ENCODE measurements around the gene CLNK. TPM values are rescaled to one million over a fixed set of nuclear protein-coding genes. Genes with fewer than 3 reads are reported as not detected.
"Not testable (repeated sequence)": the region's sequence is repeated elsewhere in the genome, so short reads cannot be mapped to it uniquely, and the experiment has no call there.

Gene CLNK
- polyA plus RNA-seq, 3 donors, result 0.61 to 1.4 (median 0.95) TPM

DNA sequence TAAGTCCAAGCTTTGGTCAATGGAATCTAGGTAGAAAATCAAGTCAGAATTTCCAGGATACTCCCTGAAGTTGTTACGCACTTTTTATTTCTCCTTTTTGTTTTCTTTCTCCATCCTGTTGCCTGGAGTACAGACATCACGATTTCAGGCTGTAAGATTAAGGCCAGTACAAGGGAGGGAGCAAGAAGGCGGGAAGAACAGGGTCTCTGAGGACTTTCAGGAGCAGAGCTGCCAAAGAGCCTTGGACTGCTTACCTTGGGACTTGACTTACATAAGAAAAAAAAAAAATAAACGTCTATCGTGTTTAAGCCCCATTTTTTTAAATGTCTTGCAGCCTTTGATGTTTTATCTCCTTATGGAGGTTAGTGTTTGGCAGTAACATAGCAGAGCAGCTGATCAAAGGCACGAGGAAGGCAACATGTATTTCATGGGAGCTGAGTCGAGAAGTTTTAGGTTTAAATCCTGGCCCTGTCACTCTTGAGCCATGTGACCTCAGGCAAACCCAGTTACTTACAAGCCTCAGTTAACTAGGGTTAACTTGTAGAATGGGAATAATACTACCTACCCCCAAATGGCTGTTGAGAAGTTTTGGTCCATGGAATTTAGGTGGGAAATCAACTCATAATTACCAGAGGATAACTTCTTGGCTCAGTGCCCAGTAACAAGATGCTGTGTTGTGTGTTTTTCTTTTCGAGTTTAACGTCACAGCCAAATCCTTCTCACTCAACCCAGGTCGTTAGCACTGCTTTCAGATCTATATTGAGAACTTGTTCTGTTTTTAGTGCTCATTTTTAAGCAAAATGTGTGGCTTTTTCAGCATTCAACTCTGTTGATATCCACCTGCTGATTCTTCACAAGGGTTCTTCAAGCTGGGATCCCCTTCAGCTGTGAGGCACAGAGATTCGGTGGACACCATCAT, 106.8 kb downstream of the CLNK start:
- DNase-seq, result no peak

DNA sequence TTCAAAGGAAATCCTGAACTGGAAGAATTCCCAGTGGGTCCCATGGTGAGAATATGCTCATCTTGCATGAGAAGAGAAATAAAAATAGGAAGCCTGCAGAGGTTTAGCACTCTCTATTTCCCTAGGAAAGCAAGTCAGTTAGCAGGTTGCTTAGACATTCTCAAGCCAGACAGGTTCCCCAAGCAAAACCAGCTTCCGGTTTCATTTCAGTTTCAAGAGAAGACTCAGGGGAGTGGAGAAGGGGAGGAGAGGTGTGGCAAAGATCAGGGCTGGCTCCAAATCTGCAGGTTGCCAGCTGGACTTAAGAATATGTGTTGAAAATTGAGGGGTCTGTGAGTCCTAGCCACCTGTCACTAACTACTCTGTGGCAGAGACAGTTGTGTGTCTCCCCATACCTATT, 107.5 kb downstream of the CLNK start:
- no peak for DNase-seq

DNA sequence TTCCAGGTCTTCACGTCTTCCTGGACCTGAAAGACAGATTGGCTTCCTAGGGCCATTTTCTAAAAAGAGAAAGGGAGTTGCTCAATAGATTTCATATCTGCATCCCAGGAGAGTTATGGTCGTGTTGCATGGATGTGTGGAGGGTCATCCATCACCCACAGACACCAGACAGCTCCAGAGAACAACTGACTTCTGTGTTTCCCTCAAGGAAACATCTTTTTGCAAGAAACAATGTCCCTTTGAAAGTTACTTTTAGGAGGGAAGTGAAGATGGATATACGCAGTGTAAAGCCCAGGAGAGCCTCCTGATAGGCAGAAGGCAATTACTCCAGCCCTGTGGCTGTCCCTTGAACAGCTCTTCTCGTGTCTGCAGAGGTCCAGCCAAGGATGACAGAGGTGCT, 108.3 kb downstream of the CLNK start:
- DNase-seq, result no peak

DNA sequence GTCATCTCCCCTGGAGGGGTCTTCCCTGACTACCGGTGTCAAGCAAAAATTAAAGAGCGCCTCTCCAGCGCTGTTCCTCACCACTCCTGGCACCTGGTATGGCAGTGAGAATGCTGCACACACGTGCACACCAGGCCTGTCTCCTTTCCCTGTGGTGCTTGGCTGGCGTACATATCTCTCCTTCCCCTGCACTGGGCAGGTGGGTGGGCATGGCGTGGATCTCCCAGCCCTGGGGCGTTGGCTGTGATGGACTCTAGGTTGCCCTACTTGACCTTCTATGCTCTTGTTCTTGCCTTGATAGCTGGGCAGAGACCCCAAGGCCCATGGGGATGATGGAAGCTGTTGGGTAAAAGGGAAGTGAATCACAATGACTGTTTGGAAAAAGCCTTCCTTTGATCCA, 109.2 kb downstream of the CLNK start:
- DNase-seq, result no peak

DNA sequence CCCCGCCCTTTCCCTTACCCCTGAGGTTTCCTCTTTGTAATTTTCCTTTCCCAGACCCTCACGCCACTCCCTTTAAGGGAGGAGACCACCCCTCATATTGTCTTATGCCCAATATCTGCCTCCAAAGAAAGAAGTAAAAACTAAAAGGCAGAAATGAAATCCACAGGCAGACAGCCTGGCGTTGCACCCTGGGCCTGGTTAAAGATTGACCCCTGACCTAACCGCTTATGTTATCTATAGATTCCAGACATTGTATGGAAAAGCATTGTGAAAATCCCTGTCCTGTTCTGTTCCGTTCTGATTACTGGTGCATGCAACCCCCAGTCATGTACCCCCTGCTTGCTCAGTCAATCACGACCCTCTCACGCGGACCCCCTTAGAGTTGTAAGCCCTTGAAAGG, 110.0 kb downstream of the CLNK start:
- not testable (repeated sequence) for DNase-seq

DNA sequence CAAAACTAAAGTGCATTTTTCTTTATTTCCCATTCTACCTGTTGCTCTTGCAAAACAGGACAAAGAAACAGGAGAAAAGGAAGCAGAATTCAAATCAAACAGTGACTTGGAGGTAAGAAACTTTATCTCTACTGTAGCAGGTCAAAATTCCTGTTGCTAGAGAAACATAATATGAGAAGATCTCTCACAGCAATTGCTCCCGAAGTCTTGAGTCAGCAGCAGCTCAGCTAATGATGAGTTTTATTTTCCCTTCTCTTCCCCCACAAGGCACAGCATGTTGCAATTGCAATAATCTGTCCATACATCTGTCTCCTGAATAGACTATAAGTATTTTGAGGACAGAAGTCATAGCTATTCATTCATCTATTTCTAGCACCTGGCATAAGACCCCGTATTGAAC, 112.7 kb downstream of the CLNK start:
- no peak for DNase-seq

DNA sequence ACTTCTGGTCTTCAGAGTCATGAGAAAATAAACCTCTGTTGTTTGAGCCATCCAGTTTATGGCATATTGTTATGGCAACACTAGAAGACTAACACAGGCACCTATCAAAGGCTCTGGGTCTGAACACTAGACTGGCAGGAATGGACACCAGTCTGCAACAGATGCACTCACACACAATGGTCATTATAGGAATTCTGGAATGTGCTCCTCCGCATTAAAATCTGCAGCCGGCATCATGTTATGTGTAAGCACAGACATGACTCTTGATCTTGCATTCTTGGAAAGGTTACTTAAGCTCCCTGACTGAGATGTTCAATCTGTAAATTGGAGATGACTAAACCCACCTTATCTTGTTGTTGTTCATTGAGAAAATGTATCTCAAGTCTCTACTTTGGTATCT, 115.1 kb downstream of the CLNK start:
- DNase-seq, result no peak

DNA sequence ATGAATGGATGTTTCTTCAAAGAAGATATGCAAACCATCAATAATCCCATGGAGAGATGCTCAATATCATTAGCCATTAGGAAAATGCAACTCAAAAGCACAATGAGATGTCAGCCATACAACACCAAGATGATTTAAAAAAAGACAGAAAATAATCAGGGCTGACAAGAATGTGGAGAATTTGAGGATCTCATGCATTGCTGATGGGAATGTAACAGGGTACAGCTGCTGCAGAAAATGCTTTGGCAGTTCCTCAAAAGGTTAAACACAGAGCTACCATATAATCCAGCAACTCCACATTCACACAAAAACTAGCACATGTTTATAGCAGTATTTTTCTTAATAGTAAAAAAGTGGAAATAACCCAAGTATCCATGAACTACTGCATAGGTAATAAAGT, 116.8 kb downstream of the CLNK start:
- DNase-seq, result no peak

DNA sequence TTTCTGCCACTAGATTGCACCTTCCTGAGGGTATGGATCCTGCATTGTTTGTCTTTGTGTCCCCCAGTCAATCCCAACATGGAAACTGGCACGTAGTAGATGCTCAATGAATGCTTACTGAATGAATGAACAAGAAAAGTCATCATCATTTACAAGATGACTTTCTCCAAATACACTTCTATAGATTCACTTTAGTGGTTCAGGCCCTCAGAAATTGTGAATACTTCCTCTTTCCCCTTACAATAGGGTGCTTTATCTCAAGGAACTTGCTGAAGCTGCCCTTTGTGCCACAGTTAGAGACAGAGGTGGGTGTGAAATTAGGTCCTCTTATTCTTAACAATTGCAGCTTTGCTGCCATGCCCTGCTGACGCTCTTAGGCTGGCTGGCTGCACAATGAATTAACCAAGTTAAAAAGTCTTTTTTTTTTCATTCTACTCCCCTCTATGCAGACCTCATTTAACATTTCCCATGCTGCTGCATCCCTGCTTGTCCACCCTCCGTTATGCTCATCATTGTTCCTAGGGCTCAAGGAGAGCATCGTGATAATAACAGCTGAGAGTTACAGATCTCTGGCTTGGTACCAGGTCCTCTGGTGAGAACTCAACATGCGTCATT, 119.3 kb downstream of the CLNK start:
- DNase-seq, result no peak

DNA sequence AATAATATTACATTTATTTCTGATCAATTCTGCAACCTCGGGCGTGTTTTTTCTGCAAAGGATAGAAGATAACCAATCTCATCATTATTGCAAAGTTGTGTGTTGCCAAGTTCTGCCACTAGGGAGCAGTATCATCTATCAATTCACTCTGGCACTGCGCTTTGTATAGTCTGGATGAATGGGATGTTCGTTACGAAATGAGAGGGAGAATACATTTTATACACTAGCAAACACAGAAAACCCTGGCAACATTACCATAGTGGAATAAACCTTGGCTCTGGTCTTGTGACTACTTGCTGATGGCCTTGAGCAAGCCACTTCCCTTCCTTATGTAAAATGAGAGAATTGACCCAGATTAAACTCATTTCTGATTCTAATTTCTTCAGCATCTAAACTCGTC, 129.9 kb downstream of the CLNK start:
- DNase-seq, result peak; percentile 48

DNA sequence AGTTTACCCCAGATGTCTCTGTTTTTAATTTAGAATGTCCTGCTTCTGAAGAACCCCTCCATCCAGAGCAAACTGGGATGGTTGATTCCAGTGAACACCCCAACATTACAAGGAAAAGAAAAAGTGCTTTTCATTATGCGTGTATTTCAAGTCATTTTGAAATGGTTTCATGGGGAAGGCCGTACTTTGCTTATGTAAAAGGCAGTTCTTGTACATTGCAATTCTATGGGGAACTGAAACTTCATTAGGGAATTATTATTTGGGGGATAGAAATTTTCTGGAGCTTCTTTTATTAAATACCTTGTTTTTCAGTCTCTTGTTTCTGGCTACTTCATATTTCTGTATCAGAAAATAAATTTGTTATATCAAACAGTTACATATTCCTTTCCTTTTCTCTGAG, 130.4 kb downstream of the CLNK start:
- no peak for DNase-seq

DNA sequence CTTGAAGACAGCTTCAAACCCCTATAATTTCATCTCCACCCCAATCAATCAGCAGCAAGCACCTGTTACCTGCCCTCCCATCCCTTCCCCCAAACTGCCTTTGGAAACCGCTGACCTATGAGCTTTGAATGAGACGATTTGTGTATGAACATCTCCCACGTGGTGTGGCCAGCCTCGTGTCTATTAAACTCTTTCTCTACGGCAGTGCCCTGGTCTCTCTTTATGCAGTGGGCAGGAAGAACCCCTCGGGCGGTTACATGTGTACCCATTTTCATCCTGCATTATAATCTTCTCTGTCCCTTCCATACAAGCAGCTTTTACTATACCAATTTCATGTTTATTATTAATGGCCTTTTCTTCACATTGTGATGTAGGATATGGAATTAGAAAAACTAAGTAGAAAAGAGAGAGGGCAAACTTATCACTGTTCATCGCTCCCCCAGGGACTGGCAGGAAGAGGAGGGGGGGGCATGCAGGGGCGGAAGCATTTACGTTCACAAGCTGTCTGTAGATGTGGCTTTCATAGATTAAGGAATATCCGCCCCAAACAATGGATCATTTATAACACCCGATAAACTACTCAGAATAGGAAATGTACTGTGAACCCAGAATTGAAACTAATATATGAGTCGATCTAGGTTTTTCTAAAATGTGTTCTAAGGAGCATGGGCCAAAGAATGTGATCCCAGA, 131.8 kb downstream of the CLNK start:
- no peak for DNase-seq

DNA sequence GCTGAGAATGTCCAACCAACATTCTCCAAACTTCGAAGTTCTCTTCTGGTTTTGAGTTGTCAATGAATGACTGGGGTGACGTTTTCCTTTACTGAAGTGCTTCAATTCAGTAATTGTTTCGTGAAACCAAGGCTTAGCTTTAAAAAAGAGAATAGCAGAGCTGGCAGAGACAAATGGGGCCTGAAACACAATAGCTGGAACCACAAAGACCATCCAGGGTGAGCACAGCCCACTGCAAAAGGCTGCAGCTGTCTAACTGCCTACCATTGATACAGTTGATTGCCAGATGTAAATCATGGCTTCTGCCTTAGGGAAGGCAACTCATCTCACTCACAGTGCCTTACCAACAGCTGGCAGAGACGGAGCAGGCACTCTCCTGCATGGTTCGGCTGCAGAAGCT, 148.7 kb downstream of the CLNK start:
- DNase-seq, result no peak

DNA sequence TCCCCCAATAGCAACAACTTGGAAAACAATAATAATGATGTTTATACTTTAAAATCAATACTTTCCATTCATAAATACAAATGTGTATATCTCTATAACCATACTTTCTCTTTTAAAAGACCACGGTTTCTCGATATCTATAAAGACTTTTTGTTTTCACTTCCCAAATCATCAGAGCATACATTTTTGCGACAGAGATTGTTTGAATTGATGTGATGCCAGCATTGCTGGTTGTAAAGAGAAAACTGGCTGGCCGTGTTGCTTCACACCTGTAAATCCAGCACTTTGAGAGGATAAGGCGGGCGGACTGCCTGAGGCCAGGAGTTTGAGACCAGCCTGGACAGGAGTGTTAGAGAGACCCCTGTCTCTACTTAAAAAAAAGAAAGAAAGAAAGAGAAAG, 149.7 kb downstream of the CLNK start:
- DNase-seq, result no peak

DNA sequence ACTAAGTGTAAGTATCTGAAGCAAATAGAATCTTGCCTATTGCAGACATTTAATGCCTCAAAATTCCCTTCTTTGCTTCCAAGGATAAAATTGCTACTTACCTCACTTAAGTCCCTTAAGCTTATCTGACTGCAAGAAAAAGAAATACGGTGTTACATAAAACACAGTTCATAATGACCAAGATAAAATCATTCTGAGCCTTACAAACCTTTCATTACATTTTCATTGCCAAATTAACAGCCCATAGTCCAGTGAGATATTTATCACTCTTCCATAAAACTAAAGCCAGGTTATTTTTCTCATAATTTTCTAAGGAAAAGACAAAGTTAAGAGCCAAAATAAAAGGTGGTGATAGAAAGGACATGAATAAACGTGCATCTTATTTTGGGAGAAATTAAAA, 152.4 kb downstream of the CLNK start:
- no peak for DNase-seq

DNA sequence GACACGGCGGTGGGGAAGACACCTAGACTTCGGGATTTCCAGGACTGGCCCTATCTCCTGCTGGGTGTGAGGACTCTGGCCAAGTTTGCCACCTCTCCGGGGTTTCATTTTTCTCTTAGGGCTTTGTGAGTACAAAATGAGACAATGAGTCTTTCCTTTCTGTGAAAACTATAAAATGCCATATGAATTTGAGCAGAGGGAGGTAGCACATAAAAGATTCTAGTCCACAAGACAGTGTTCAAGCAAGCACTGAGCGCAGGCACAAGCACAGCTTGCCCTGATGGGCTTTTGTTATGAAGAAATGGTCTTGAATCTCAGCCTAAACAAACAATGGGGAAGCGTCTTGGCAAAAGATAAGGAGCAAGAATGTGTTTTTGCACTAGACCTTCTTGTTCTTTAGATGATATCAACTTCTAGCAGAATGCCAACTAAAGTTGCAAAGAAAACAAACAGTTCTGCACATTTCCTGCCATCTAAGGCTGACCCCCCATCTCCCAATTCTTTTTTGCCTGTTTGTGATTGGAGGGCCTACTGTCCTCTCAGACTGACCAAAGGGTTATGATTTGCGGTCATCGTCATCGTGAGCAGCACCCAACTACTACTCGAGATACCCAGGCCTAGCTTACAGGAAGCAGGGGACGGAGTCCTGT, 154.3 kb downstream of the CLNK start:
- no peak for DNase-seq

DNA sequence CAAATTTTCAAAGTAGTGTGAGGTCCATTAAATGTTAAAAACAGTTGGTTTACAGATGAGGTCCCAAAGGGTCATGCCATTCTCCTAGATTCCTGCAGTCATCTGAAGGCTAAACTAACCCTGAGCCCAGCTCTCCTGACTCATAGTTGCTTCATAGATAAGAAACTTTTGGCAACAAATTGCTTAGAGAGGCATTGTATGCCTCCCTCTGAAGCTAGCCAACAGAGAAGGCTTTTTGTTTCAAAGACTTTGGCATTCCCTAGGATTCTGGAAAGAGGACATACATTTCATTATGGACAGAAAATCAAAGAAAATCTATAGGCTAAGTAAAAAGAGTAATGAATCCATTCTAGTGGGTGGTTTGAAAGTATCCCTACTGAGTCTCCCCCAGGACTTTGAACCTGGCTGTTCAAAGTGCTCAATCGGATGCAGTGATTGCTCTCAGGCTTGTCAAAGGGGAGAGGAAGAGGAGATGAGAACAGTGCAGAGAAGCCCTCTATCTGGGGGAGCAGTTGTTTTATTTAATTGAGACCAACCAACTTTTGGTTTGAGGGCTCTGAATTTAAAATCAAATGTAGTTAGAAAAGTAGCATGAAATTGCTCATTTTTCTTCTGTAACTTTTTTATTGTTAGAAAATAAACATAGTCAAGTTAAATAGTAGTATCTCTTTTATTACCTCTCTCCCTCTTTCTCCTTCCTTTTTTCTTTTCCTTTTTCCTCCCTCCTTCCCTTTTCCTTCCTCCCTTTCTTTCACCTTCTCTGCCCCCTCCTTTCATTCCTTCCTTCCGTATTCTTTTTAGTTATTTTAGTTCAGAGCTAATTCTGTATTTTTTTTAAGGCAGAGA, 155.1 kb downstream of the CLNK start:
- no peak for DNase-seq

DNA sequence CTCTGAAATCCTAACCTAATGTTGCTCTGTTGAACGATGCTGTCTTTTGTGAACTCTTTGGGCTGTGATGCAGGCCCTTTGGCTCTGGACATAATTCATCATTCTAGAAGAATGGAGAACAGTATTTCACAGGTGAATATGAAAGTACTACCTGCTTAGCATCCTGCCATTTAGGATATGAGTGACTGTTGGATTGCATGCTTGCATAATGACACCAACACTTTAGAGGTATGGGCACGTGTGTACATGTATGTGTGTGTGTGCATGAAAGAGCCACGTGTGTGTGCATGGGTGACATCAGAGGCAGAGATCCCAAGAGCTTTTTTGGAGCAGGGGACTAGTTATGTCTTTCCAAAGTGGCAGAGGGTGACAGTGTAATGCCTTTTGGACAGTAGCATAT, 157.1 kb downstream of the CLNK start:
- DNase-seq, result no peak

DNA sequence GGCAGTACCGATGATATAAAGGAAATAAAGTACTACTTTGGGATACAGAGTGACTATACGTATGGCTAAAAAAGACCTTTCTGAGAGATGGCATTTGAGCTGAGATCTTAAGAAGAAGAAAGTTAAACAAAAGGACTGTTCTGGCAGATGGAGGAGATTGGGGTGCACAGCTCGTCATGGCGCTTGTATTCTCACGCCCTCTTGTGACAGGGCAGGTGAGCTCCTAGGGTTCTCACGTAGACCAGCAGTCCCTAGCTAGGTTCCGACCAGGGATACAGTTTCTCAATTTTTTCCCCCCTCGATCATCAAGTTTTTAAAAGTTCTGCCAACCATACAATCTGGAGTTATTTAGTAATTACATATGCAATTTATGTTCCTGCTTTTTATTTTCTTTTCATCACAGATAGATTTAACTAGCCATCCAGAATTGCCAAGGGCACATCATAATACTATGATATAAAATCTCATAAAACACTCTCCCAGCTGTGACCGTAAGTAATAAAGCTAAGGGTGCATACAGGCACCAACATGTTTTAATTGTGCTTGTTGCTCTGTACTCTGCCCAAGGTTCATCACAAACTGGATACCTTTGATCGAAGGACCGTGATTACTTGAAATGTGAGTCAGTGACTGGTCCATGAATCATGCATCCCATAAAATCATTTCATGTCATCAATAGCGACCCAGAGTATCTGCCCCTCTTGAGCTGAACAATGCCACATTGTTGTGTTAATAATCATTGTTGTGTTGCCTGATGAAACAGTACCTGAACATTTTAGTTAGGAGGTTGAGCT, 157.9 kb downstream of the CLNK start:
- no peak for DNase-seq

DNA sequence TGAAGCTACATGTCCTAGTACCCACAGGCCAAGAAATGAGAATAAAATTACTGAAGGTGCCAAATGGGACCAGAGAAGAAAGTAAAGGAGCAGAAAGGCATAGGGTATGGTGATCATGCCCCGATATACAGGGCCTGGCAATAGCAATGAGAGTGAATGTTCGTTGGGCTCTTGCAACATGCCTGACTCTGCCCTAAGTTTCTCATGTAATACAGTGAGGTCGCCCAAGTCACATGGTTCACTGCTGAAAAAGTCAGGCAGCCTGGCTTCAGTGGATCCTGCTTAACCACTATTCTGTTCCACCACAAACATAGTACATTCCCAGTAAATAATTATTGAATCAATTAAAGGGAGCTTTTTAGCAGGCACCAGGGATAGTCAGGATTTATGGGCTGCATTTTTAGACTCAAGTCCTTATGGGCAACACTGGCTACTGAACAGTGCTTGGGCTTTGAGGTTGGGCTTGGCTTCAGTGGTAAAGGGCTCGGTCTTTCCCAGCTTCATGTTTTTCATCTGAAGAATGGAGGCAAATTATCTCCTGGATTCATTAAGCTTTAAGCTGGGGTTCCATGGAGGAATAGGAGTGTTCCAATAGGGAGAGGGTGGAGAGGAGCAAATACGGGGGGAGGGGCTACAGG, 160.3 kb downstream of the CLNK start:
- DNase-seq, result no peak
